Fibroblast of lung (primary cell): ENCODE measurements around the gene CAMKK1. TPM values are rescaled to one million over a fixed set of nuclear protein-coding genes. Genes with fewer than 3 reads are reported as not detected.
A peak's percentile ranks its signal among the peaks of the same experiment; 100 is the strongest.

Experiments used
- DNase-seq, 2 donors: peaks; one replicate each; pipeline versions ENCODE4 v3.0.0 to v3.0.0-alpha.2; 2010; ENCODE audit warnings: low read depth in 2 of 2
- H2AFZ ChIP-seq: 2 replicates; pipeline ENCODE4 v1.5.1; 2012; ENCODE audit warnings: low read length, control low read depth, inconsistent platforms
- H3K27ac ChIP-seq: 2 replicates; pipeline ENCODE4 v1.5.1; 2011; ENCODE audit warnings: low read length, control low read depth; ENCODE audit not compliant: insufficient read depth
- H3K27me3 ChIP-seq: 2 replicates; pipeline ENCODE4 v1.5.1; 2011; ENCODE audit warnings: mild to moderate bottlenecking, low read length; ENCODE audit not compliant: control insufficient read depth, insufficient read depth
- H3K36me3 ChIP-seq: 2 replicates; pipeline ENCODE4 v1.5.1; 2011; ENCODE audit warnings: low read length; ENCODE audit not compliant: control insufficient read depth, insufficient read depth
- H3K4me1 ChIP-seq: 2 replicates; pipeline ENCODE4 v1.5.1; 2011; ENCODE audit warnings: low read length; ENCODE audit not compliant: control insufficient read depth, insufficient read depth; ENCODE audit errors: extremely low read depth
- H3K4me2 ChIP-seq: 2 replicates; pipeline ENCODE4 v1.5.1; 2011; ENCODE audit warnings: low read length, control low read depth; ENCODE audit not compliant: insufficient read depth; ENCODE audit errors: extremely low read depth
- H3K4me3 ChIP-seq, 4 experiments: fragments of 200-600 bp in 1 of 4; sonication (generic) in 1 of 4; replicated peaks in 1 of 4; 2 replicates each; pipeline ENCODE4 v1.5.1; 2011 to 2016; ENCODE audit warnings: low read length in 4 of 4, low read depth in 3 of 4, mild to moderate bottlenecking in 3 of 4, control low read depth in 2 of 4, inconsistent platforms in 1 of 4, mixed read lengths in 1 of 4; ENCODE audit not compliant: insufficient read depth in 1 of 4; ENCODE audit errors: control extremely low read depth in 1 of 4
- H3K79me2 ChIP-seq: 2 replicates; pipeline ENCODE4 v1.5.1; 2012; ENCODE audit warnings: mild to moderate bottlenecking, low read length, inconsistent platforms; ENCODE audit not compliant: control insufficient read depth, insufficient read depth
- H3K9ac ChIP-seq: 2 replicates; pipeline ENCODE4 v1.5.1; 2011; ENCODE audit warnings: mild to moderate bottlenecking, low read length, control low read depth; ENCODE audit not compliant: insufficient read depth
- H3K9me3 ChIP-seq: 2 replicates; pipeline ENCODE4 v1.5.1; 2012; ENCODE audit warnings: low read depth, low read length; ENCODE audit not compliant: control insufficient read depth, insufficient read depth
- H4K20me1 ChIP-seq: 2 replicates; pipeline ENCODE4 v1.5.1; 2011; ENCODE audit warnings: low read length; ENCODE audit not compliant: control insufficient read depth, insufficient read depth; ENCODE audit errors: extremely low read depth
- CTCF ChIP-seq, 2 donors: IDR thresholded peaks in 1 of 2; conservative IDR thresholded peaks in 1 of 2; 1 replicate in 1 of 2; 2 replicates in 1 of 2; pipeline ENCODE4 v1.5.1; 2011 to 2012; ENCODE audit warnings: low read length in 2 of 2, control low read depth in 1 of 2, inconsistent platforms in 1 of 2, low read depth in 1 of 2, mild to moderate bottlenecking in 1 of 2
- EZH2 ChIP-seq: IDR thresholded peaks from 2 replicates; pipeline ENCODE4 v1.5.1; 2012; ENCODE audit warnings: low read length, control low read depth, mild to moderate bottlenecking; ENCODE audit errors: missing control alignments
- polyA plus RNA-seq, 2 donors: library from polyadenylated mRNA; depleted of rRNA in 1 of 2; stranded (reverse) in 1 of 2; unstranded in 1 of 2; fragments of >200 nt; gene quantifications; 2 replicates each; pipeline ENCODE4 v1.2.1, GENCODE V29; 2011 to 2012; ENCODE audit warnings: missing spikeins in 1 of 2
- total RNA-seq: library from RNA; depleted of rRNA; stranded (reverse); fragments of >200 nt; gene quantifications from 2 replicates; pipeline ENCODE4 v1.2.1, GENCODE V29; 2014

The CAMKK1 gene
- total and polyA plus RNA-seq, 2 donors (not counting 1 experiment from before 2014, with no cell fraction given), result 0.41 to 2.5 TPM

- H3K4me3 ChIP-seq, result no peak overlapping the region
- H3K79me2 ChIP-seq, result no peaks in the 10 kb centered on the region
- H3K27me3 ChIP-seq, result no peaks in the 10 kb centered on the region
- no peak overlapping the region for H2AFZ ChIP-seq
- no peak overlapping the region for H3K27ac ChIP-seq
- no peaks in the 10 kb centered on the region for H3K4me1 ChIP-seq
- H3K4me2 ChIP-seq, result no peak overlapping the region
- H3K9ac ChIP-seq, result no peak overlapping the region
- TF ChIP-seq EZH2 (no peak), CTCF (conservative IDR thresholded peaks at IDR 0.05 in 1 of 2, IDR thresholded peaks at IDR 0.05 in 1 of 2; ENCODE audit: low read depth in 1 of 2, low read length in 2 of 2) (no peak)
- H4K20me1 ChIP-seq, result peaks cover under 1% of the 10 kb centered on the region
- peaks cover 11% of the 10 kb centered on the region for H3K36me3 ChIP-seq
- H3K9me3 ChIP-seq, result no peaks in the 10 kb centered on the region
- DNase-seq, result peak in 1 of 2 donors; percentile 55
Measured at GRCh38 chr17:3818786-3819185, 74.1 kb downstream of the CAMKK1 start.

GRCh38 chr17:3817851-3818605, 74.8 kb downstream of the CAMKK1 start:
- no peak overlapping the region for H3K4me3 ChIP-seq
- no peak for DNase-seq
- no peaks in the 10 kb centered on the region for H3K4me1 ChIP-seq
- no peak overlapping the region for H3K4me2 ChIP-seq
- no peak overlapping the region for H3K27ac ChIP-seq
- H2AFZ ChIP-seq, result no peak overlapping the region
- H3K27me3 ChIP-seq, result no peaks in the 10 kb centered on the region
- H3K79me2 ChIP-seq, result no peaks in the 10 kb centered on the region
- no peaks in the 10 kb centered on the region for H4K20me1 ChIP-seq
- peaks cover 11% of the 10 kb centered on the region for H3K36me3 ChIP-seq
- TF ChIP-seq EZH2, result no peak
- no peak for TF ChIP-seq CTCF (conservative IDR thresholded peaks at IDR 0.05 in 1 of 2, IDR thresholded peaks at IDR 0.05 in 1 of 2; ENCODE audit: low read depth in 1 of 2, low read length in 2 of 2)
- H3K9me3 ChIP-seq, result no peaks in the 10 kb centered on the region
- no peak overlapping the region for H3K9ac ChIP-seq

DNA sequence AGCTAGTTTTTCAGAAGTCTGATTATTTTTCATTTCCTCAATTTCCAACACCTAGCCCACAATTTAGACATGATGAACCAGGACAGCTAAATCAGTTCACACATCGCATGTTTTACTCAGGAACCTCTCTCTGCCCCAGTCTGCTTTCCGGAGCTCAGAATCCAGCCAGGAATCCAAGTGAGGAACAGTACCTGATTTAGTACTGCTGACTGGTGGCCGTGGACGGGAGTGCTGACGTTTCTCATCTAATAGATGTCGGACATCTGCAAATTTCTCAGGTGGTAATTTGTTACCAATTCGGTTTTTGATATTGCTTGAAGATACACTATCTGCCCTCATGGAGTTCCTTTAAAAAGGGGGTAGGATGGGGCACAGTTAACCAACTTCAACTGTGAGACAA, 76.9 kb downstream of the CAMKK1 start:
- no peaks in the 10 kb centered on the region for H3K27me3 ChIP-seq
- no peaks in the 10 kb centered on the region for H3K9me3 ChIP-seq
- TF ChIP-seq EZH2, result no peak
- TF ChIP-seq CTCF (conservative IDR thresholded peaks at IDR 0.05 in 1 of 2, IDR thresholded peaks at IDR 0.05 in 1 of 2; ENCODE audit: low read depth in 1 of 2, low read length in 2 of 2), result no peak
- no peak overlapping the region for H3K27ac ChIP-seq
- no peaks in the 10 kb centered on the region for H4K20me1 ChIP-seq
- no peak overlapping the region for H3K9ac ChIP-seq
- no peaks in the 10 kb centered on the region for H3K79me2 ChIP-seq
- peaks cover 15% of the 10 kb centered on the region for H3K36me3 ChIP-seq
- H2AFZ ChIP-seq, result no peak overlapping the region
- no peak overlapping the region for H3K4me3 ChIP-seq
- DNase-seq, result no peak
- H3K4me1 ChIP-seq, result no peaks in the 10 kb centered on the region
- no peak overlapping the region for H3K4me2 ChIP-seq
